Adipose tissue (tissue), 3 donors: ENCODE data around the gene DUSP15. TPM values are rescaled to one million over a fixed set of nuclear protein-coding genes. Genes with fewer than 3 reads are reported as not detected.

Source experiments
- H3K27ac ChIP-seq: one replicate; pipeline ENCODE4 v1.5.1; 2013; ENCODE audit warnings: low read depth, low read length
- WGBS, 3 donors: extraction: QIAGEN DNeasy Blood & Tissue Kit; methylation state at CpG; one replicate each; pipeline ENCODE4 v1.1.7; 2013; 5-methylcytosine and 5-hydroxymethylcytosine counted together
- polyA plus RNA-seq, 3 donors: library from polyadenylated mRNA; stranded (reverse); fragments of 200-250 nt; gene quantifications; one replicate each; pipeline ENCODE4 v1.2.3, GENCODE V29; 2013
- donor health status: healthy with polysubstance abuse.
- donor health status: Bipolar disorder and iron deficiency.
- donor health status: healthy.

The DUSP15 gene
- polyA plus RNA-seq, 3 donors, result 1.1 to 1.5 (median 1.5) TPM

DNA sequence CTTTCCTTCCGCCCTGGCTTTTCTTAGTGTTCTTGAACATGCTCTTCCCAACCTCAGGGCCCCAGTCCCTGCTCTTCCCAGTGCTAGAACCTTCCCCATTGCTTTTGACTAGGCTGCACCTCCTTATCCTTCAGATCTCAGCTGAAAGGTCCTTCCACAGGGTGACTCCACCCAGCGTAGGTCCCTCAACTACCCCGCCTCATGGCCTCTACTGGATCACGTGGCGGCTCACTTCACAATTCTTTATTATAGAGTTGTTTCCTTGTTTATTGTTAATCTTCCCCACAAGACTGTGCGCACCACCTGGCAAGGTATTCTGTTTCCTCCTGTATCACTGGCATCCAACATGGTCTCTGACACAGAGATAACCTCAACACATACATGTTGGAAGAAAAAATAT is 31.3 kb upstream of the DUSP15 start:
- 79 to 91% (median 86%) methylated on average over 6 of the region's 6 CpGs for WGBS, 3 donors
- no peak overlapping the region for H3K27ac ChIP-seq

DNA sequence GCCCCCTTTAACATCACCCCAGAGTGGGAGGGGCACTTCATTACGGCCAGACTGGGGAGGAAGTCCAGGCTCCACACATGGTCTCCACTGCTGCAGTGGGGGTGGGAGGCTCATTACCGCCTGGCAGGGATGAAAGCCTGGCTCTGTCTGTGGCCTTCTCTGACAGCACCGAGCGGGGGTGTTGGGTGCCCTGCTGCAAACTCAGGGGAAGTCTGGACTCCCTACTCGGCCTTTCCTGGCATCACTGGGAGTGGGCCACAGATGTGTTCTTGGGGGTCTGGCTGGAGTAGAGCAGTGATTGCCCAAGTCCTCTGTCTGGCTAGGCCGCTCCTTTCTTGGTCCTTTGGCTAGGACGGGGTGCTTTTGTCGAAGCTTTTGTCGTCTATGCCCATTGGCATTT is 27.2 kb upstream of the DUSP15 start:
- WGBS, 3 donors, result 66 to 83% (median 81%) methylated on average over 9 of the region's 9 CpGs
- no peak overlapping the region for H3K27ac ChIP-seq

DNA sequence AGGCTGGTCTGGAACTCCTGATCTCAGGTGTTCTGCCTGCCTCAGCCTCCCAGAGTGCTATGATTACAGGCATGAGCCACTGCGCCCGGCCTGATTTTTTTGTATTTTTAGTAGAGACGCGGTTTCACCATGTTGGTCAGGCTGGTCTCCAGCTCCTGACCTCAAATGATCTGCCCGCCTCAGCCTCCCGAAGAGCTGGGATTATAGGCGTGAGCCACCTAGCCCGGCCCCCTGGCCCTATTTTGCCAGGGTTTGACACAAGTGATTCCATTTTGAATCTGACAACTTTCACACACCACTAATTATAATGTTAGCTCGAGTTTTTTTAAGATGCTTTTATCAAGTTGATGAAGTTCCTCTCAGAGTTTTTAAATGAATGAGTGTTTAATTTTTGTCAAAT is 25.7 kb upstream of the DUSP15 start:
- WGBS, 3 donors, result 91 to 94% (median 93%) methylated on average over 9 of the region's 9 CpGs
- no peak overlapping the region for H3K27ac ChIP-seq

DNA sequence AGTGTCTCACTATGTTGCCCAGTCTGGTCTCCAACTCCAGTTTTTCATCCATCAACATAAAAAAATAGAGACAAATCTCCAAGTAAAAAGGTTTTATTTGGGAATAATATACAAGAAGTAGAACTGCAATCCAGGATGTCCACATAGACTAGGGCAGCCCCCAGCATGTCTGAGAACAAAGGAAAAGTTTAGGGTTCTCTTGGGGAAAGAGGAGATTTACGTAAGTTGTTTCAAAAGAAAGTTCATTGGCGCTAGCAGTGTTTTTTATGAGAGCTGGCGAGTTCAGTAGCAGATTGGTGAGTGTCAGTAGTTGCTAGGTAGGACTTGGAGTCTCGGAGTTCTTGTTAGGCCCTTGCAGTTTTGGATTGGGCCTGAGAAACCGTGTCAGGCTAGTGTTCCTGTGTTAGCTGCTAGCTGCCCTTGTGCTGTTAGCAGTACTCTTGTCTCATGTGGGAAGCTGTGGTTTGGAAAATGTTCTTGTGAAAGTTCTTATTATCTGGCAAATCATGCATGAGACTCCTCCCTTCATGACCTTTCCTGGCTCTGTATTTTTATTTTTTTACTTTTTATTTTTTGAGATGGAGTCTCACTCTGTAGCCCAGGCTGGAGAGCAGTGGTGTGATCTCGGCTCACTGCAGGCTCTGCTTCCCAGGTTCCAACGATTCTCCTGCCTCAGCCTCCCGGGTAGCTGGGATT is 24.8 kb upstream of the DUSP15 start:
- H3K27ac ChIP-seq, result no peak overlapping the region
- 33 to 66% (median 36%) methylated on average over 8 of the region's 8 CpGs for WGBS, 3 donors

DNA sequence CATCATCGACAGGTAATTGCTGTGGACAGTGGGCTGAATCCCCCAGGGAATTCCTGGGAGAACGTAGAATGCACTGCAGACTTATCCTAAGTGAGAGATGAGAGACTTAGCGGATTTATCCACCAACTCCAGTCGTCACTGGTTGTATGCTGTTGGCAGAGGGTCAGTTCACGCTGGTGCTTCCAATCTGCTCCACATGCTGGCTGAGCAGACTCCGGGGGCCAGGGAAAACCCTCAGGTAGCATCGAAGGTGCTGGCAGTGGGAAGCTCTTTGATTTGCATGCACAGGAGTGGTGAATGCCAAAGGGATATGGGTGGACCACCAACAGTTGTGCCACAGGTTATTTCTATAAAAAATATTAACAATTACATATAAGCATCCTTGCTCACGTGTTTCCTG is 20.3 kb upstream of the DUSP15 start:
- H3K27ac ChIP-seq, result no peak overlapping the region
- WGBS, 3 donors, result 60 to 72% (median 72%) methylated on average over 8 of the region's 8 CpGs

DNA sequence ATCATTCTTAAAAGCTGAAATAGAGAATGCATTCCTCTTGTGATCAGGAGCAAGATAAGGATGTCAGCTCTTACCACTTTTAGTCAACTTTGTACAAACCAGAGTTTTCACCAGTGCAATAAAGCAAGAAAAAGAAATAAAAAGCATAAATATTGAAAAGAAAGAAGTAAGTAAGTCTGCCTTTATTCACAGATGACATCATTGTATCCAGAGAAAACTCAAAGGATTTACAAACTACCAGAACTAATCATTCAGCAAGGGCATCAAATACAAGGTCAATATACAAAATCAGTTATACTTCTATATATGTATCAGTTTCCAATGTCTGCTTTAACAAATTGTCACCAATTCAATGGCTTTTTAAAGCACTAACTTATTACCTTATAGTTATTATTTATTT is 13.5 kb upstream of the DUSP15 start:
- no peak overlapping the region for H3K27ac ChIP-seq

DNA sequence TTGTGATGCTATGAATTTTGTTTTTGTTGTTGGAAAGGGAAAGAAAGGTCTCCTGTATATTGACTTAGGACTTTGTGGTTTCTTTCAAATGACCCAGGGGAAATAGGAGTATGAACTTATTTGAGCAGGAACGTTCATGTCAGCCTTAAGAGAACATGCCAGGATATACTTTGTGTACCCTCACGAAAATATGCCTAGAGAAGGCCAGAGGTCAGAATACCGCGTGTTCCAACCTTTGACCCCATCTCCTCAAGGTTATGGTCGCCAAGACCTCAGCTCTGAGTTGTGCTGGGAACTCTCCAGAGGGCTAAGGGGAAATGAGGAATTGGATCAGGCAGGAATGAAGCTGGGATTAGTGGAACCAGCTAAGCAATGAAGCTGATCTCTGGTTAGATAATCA is 11.6 kb upstream of the DUSP15 start:
- no peak overlapping the region for H3K27ac ChIP-seq
- WGBS, 3 donors, result 36 to 71% (median 70%) methylated on average over 5 of the region's 5 CpGs

DNA sequence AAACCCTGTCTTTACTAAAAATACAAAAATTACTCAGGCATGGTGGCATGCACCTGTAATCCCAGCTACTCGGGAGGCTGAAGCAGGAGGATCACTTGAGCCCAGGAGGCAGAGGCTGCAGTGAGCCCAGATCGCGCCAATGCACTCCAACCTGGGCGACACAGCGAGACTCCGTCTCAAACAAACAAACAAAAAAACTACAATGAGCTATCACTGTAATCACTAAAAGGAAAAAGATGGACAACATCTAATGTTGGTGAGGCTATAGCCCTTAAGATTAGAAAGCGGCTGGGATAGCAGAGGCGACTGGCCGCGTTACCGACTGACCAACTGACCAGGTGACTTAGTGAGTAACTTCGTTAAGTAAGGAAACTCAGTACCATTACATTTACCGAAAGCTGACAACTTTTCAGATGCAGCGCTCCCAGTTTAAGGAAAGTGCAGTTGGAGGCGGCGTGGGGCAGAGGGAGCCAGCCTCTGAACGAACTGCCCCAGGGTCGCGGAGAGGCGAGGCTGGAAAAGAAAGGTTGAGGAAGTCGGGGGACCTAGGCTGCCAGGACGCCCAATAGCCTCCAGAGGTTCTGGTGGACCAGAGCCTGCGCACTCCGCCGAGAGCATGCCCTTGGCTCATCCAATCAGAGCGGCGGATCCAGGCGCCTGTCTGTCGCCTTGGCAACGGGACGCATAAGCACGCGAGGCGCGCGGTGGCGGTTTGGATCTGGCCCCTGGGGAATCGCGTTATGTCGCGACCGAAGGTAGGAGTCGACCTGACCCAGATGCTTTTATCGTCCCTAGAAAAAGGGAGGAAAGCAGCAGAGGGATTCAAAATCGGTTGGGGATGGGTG is 9.0 kb upstream of the DUSP15 start:
- H3K27ac ChIP-seq, result no peak overlapping the region
- 5 to 9% (median 6%) methylated on average over 43 to 45 of the region's 45 CpGs for WGBS, 3 donors

DNA sequence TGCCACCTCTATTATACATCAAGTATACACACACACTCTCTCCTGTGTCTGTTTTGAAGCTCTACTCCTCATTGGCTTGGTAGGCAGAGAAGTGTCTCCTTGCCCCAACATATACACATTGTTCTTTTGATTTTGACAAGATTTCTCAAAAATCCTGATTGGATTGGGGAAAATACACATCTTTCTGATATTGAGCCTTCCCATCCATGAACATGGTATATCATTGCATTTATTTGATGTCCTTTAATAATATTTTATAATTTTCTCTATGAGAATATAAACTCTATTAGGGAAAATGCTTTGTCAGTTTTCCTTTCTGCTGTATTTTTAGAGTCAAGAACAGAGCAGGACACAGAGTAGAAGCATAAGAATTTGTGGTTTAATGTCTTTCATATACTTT is 7.4 kb upstream of the DUSP15 start:
- H3K27ac ChIP-seq, result no peak overlapping the region

DNA sequence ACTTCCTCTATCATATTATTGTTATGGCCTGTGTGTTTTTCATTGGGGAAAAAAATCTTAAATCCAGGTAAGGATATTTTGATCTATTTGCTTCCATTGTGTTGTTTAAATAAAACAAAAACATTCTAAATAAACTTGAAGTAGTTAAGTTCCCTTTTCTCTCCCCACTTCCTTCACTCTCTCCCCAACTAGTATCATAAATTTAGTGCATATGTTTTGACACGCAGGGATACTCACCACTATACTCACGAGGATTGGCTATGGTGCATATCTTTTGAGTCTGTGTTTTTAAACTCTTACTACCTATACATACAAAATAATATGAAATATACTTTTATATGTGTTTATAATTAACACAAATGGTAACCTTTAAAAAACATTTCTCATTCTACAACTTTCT is 5.3 kb upstream of the DUSP15 start:
- WGBS, 3 donors, result 44 to 71% (median 54%) methylated on average over 2 of the region's 2 CpGs
- H3K27ac ChIP-seq, result no peak overlapping the region

DNA sequence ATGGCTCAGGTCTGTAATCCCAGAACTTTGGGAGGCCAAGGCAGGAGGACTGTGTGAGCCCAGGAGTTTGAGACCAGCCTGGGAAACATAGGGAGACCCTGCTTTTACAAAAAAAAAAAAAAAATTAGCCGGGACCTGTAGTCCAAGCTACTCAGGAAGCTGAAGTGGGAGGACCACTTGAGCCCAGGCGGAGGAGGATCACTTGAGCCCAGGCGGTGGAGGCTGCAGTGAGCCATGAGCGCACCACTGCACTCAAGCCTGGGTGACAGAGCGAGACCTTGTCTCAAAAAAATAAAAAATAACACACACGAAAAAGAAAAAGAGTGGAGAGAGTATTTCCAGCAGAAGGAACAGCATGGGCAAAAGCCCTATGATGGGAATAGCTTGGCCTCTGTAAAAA is 2.1 kb upstream of the DUSP15 start:
- no peak overlapping the region for H3K27ac ChIP-seq
- WGBS, 3 donors, result 89 to 94% (median 89%) methylated on average over 6 of the region's 6 CpGs

DNA sequence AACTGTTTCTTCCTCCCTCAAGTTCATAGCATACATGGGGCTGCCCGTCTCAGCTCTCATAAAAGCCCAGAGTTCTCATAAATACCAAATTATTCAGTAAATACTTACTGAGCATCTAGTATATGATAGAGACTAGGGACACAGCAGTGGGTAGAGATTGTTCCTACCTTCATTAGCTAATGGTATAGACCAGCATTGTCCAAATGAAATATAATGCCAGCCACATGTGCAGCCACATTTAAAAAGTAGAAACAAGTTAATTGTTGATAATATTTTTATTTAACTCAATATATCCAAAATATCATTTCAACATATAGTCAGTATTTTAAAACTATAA is 1.3 kb upstream of the DUSP15 start:
- H3K27ac ChIP-seq, result no peak overlapping the region
- WGBS, 3 donors, result 88 to 100% (median 95%) methylated on average over 1 of the region's 1 CpG

DNA sequence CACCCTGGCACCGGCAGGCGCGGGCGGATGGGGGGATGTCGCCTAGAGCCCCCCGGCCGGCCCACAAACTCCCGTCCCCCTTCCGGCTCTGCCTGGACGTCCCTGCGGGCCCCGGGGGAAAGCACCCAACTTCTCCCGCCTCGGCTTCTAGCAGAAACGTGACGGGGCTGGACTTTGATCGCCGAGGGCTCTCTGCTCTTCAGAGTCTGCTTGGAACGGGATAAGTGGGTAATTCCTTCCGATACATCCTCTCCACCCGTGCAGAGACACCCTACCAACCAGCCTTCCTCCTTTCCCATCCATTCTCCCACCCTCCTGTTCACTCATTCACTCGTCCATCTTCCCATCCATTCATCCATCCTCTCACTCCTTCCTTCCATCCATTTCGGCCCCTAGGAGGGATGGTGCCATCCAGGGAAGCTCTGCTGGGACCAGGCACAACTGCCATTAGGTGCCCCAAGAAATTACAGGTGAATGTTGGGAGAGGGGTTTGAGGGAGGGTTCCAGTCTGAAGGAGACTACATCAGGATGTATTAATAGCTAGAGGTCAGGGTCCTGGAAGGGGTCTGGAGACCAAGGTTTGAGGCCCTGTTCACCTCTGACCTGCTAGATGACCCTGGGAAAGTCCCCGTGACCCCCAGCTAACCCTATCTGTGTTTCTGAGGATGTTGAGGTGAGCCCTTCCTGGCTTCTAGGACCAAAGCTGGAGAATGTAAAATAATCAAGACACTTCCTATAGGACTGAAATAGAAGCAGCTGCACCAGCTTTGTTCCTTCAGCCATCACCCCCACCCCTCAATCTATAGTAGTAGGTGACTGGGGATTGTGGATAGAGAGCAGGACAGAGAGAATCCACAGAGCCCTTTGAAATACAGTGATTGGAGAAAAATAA is 645 bp upstream of the DUSP15 start:
- WGBS, 3 donors, result 6 to 11% (median 10%) methylated on average over 19 to 24 of the region's 24 CpGs
- no peak overlapping the region for H3K27ac ChIP-seq

DNA sequence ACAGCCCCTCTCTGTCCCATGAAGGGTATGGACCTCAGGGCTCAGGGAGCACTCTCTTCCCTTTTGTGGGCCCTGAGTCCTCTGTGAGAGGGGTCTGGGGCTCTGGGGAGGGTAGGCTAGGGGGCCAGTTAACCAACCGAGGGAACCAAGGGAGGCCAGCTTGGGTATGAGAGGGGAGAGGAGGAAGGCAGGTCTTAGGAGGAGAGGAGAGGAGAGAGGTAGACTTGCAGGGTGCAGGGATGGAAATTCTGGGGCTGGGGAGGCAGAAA is 720 bp downstream of the DUSP15 start:
- no peak overlapping the region for H3K27ac ChIP-seq
- 0 to 17% (median 7%) methylated on average over 1 of the region's 1 CpG for WGBS, 3 donors

DNA sequence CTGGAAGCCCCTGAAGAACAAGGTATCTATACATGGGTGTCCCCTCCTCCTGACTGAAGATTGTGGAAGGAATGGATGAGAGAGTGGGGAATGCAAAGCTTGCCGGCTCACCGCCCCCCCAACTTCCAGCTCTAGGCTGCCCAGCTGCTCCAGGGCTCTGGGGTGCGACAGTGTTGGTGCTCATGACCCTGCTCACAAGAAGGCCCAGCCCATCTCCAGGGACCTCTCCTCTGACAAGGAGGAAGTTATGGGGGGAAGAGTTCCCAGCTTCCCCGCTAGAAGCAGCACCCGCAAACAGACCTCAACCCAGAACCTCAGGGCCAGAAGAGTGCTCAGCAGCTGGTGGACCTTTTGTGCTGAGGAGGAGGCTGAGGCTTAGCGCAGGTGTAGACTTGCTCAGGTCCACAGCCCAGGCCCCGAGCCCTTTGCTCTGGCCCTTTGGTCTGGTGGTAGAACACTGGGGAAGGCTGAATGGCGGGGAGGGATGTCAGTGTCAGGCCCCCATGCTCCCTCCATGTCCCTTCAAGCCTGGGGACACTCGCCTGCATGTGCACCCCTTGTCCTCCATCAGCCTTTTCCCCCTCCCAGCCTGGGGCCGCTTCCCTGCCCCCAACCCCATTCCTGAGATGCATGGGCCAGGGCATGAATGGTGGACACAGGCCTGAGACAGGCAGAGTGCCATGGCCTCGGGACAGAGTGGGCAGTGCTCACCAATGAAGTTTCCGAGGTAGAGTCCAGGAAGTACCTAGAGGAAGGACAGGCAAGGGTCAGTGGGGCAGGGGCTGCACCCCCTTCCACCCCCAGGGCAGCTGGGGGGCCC is 1.3 kb downstream of the DUSP15 start:
- H3K27ac ChIP-seq, result no peak overlapping the region
- 72 to 80% (median 73%) methylated on average over 12 of the region's 12 CpGs for WGBS, 3 donors

DNA sequence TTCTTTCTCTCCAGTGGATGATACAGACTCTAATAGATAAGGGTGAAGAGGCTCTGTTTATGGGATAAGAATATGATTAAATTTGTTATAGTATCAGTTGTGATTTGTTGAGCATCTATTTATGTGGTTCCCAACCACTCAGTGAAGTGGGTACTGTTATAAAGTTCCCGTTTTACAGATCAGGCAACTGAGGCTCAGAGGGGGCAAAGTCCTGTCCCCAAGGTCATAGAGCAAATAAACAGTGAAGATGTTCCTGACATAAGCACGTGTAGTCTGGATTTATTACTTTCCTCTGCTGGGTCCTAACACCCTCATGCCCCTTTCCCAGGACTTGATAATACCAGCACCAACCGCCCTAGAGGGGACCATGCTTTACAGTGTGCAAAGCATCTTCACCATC is 4.1 kb downstream of the DUSP15 start:
- 60 to 85% (median 81%) methylated on average over 3 of the region's 3 CpGs for WGBS, 3 donors
- no peak overlapping the region for H3K27ac ChIP-seq

DNA sequence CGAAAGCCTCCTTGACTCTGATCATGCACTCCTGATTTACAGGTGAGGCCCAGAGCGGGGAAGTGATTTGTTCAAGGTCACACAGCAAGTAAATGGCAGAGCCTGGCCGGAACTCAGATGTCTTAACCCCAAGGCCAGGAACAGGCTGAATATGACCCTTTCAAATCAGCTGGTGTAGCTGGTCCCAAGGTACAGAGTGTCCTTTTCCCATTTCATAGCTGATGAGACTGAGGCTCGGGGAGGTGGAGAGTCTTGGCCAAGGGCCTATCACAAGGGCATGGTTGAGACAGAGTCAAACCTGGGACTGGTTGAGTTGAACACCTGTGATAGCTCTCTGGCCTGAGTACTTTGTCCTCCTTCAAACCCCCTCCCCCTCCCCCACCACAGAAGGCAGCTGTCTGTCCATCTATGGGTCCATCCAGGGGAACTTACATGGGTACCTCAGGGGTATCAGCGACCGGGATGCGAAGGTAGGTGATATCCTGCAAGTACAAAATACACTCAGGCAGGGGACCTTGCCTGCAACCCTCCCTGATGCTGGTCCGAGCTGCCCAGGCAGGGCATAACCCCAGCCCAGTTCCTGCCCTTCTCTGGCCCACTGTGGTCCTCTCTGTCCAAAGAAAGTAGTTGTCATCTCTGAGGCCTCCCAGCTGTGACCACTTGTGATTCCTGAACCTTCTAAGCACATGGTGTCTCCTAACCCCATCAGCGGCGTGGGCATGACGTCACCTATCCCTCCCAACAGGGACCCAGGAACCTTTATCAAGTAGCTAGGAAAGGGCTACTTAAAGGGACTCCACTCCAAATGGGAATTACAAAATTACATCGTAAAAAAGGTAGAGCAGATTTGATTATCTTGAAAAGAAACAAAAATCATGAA is 5.6 kb downstream of the DUSP15 start:
- 66 to 94% (median 75%) methylated on average over 12 of the region's 12 CpGs for WGBS, 3 donors
- H3K27ac ChIP-seq, result no peak overlapping the region
